ENCODE results near the gene NCCRP1. TPM values are rescaled to one million over a fixed set of nuclear protein-coding genes. Genes with fewer than 3 reads are reported as not detected.

The NCCRP1 gene
- total RNA-seq, 4 donors from 2014 or later, result 32.7 to 420 (median 277) TPM

GRCh38 chr19:39193803-39194202, 3.0 kb upstream of the NCCRP1 start:
- H3K27me3 ChIP-seq, result peaks cover 37% of the 10 kb centered on the region
- H3K27ac ChIP-seq, result no peak overlapping the region
- TF ChIP-seq POLR2AphosphoS5 (IDR thresholded peaks at IDR 0.05), result no peak
- TF ChIP-seq EP300 (IDR thresholded peaks at IDR 0.05), result no peak
- TF ChIP-seq, protein P1, sequence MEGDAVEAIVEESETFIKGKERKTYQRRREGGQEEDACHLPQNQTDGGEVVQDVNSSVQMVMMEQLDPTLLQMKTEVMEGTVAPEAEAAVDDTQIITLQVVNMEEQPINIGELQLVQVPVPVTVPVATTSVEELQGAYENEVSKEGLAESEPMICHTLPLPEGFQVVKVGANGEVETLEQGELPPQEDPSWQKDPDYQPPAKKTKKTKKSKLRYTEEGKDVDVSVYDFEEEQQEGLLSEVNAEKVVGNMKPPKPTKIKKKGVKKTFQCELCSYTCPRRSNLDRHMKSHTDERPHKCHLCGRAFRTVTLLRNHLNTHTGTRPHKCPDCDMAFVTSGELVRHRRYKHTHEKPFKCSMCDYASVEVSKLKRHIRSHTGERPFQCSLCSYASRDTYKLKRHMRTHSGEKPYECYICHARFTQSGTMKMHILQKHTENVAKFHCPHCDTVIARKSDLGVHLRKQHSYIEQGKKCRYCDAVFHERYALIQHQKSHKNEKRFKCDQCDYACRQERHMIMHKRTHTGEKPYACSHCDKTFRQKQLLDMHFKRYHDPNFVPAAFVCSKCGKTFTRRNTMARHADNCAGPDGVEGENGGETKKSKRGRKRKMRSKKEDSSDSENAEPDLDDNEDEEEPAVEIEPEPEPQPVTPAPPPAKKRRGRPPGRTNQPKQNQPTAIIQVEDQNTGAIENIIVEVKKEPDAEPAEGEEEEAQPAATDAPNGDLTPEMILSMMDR (IDR thresholded peaks at IDR 0.05), result no peak
- TF ChIP-seq POLR2A (IDR thresholded peaks at IDR 0.05), result no peak
- WGBS, result 23% methylated on average over 8 of the region's 8 CpGs
- no peak overlapping the region for H3K4me3 ChIP-seq
- H3K9me3 ChIP-seq, result no peaks in the 10 kb centered on the region
- no peak for DNase-seq (ENCODE audit: low spot score in 2 of 2)
- H3K4me1 ChIP-seq, result peaks cover 28% of the 10 kb centered on the region
- H3K36me3 ChIP-seq, result no peaks in the 10 kb centered on the region

- TF ChIP-seq EP300 (IDR thresholded peaks at IDR 0.05), result no peak
- TF ChIP-seq POLR2A (IDR thresholded peaks at IDR 0.05), result no peak
- TF ChIP-seq, protein P1 (IDR thresholded peaks at IDR 0.05), result no peak
- TF ChIP-seq POLR2AphosphoS5 (IDR thresholded peaks at IDR 0.05), result no peak
- Histone ChIP-seq H3K9me3 (no peaks in the 10 kb centered on the region), H3K36me3 (no peaks in the 10 kb centered on the region), H3K27ac (no peak overlapping the region), H3K4me1 (peaks cover 28% of the 10 kb centered on the region), H3K4me3 (no peak overlapping the region), H3K27me3 (peaks cover 42% of the 10 kb centered on the region)
- DNase-seq (ENCODE audit: low spot score in 2 of 2), result no peak
- 44% methylated on average over 9 of the region's 9 CpGs for WGBS
Observed at GRCh38 chr19:39194832-39195542, 1.8 kb upstream of the NCCRP1 start.

DNA sequence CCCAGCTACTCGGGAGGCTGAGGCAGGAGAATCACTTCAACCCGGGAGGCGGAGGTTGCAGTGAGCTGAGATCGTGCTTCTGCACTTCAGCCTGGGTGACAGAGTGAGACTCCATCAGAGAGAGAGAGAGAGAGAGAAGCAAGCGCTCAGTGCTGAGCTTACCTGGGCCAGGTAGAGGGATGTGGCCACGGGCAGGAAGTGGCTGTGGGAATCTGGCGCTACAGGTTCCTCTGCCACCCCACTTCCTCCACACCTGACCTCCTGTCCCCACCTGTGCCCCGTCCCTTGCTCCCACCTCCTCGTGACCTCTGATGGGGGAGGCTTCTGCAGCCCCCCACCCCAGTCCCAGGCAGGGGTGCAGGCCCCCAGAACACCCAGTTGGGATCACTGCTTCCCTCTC, 1.0 kb upstream of the NCCRP1 start:
- Histone ChIP-seq H3K27me3 (peaks cover 50% of the 10 kb centered on the region), H3K4me3 (no peak overlapping the region), H3K9me3 (no peaks in the 10 kb centered on the region), H3K4me1 (peaks cover 28% of the 10 kb centered on the region), H3K27ac (no peak overlapping the region), H3K36me3 (no peaks in the 10 kb centered on the region)
- DNase-seq (ENCODE audit: low spot score in 2 of 2), result no peak
- TF ChIP-seq POLR2A (IDR thresholded peaks at IDR 0.05), result no peak
- TF ChIP-seq, protein P1 (IDR thresholded peaks at IDR 0.05), result no peak
- 36% methylated on average over 8 of the region's 9 CpGs for WGBS

DNA sequence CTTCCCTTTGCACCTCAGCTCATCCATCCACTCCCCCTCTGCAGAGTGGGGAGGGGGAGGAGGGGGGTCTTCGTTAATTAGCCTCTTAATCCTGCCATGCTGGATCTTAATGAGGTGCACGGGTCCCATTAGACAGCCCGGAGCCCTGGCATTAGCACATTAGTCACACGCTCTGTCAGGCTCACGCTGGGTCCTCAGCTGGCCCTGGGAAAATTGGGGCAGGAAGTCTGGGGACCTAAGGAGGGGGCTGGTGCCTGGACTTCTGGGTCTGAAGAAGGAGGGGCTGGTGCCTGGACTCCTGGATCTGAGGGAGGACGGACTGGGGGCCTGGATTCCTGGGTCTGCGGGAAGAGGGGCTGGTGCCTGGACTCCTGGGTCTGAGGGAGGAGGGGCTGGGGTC, 444 bp upstream of the NCCRP1 start:
- Histone ChIP-seq H3K27ac (no peak overlapping the region), H3K4me3 (no peak overlapping the region), H3K27me3 (peaks cover 54% of the 10 kb centered on the region), H3K36me3 (no peaks in the 10 kb centered on the region), H3K4me1 (peaks cover 28% of the 10 kb centered on the region), H3K9me3 (no peaks in the 10 kb centered on the region)
- WGBS, result 31% methylated on average over 7 of the region's 7 CpGs
- DNase-seq (ENCODE audit: low spot score in 2 of 2), result no peak
- TF ChIP-seq EP300 (IDR thresholded peaks at IDR 0.05) (no peak), POLR2A (IDR thresholded peaks at IDR 0.05) (no peak), POLR2AphosphoS5 (IDR thresholded peaks at IDR 0.05) (no peak)
- TF ChIP-seq, protein P1 (IDR thresholded peaks at IDR 0.05), result no peak

- DNase-seq (ENCODE audit: low spot score in 2 of 2), result no peak
- 41% methylated on average over 5 of the region's 5 CpGs for WGBS
- TF ChIP-seq EP300 (IDR thresholded peaks at IDR 0.05), result no peak
- TF ChIP-seq POLR2AphosphoS5 (IDR thresholded peaks at IDR 0.05), result no peak
- TF ChIP-seq, protein P1 (IDR thresholded peaks at IDR 0.05), result no peak
- no peak for TF ChIP-seq POLR2A (IDR thresholded peaks at IDR 0.05)
- Histone ChIP-seq H3K9me3 (no peaks in the 10 kb centered on the region), H3K4me3 (peak overlapping the region; percentile 33), H3K4me1 (peaks cover 28% of the 10 kb centered on the region), H3K27me3 (peaks cover 69% of the 10 kb centered on the region), H3K36me3 (no peaks in the 10 kb centered on the region), H3K27ac (no peak overlapping the region)
Observed at GRCh38 chr19:39197808-39198207, 1.0 kb downstream of the NCCRP1 start.

Data from suprapubic skin (tissue), 4 donors.